PC-3 (cell line): ENCODE measurements around the gene LPCAT1.

ENCODE experiments used
- CTCF ChIP-seq: fragments of 300-600 bp; sonication (generic); conservative IDR thresholded peaks from 2 replicates; pipeline ENCODE4 v1.5.1; 2017; ENCODE audit warnings: antibody characterized with exemption, low read depth, mild to moderate bottlenecking, low read length
- EZH2 ChIP-seq: fragments of 300-600 bp; sonication (generic); IDR thresholded peaks from one replicate; pipeline ENCODE4 v1.6.1; 2017; ENCODE audit warnings: antibody characterized with exemption, mild to moderate bottlenecking, low read length; ENCODE audit not compliant: unreplicated experiment
- EZH2phosphoT487 ChIP-seq: fragments of 300-600 bp; sonication (generic); IDR thresholded peaks from 2 replicates; pipeline ENCODE4 v1.6.1; 2018; ENCODE audit warnings: mild to moderate bottlenecking, antibody characterized with exemption, low read length, borderline replicate concordance

GRCh38 chr5:1504617-1505016 is 19.1 kb downstream of the LPCAT1 start:
- TF ChIP-seq EZH2 = no peak
- TF ChIP-seq CTCF = no peak
- no peak for TF ChIP-seq EZH2phosphoT487
